B cell (primary cell): ENCODE data around the gene CEP128. TPM values are rescaled to one million over a fixed set of nuclear protein-coding genes. Genes with fewer than 3 reads are reported as not detected.

Experiments
- ATAC-seq: fragments of 200-7000 bp; cut with Tn5 transposase; one replicate; pipeline ENCODE4 v1.10.0; 2021; ENCODE audit warnings: low read depth, mild to moderate bottlenecking, moderate number of reproducible peaks, moderate library complexity
- CTCF ChIA-PET: fragments of 350-600 bp; sonication (Branson Sonifier 250); formaldehyde crosslinking; loops from one replicate; lab custom pipeline; 2021; ENCODE audit warnings: antibody characterized with exemption, inconsistent platforms; lab: Charles Lee
- POLR2A ChIA-PET: fragments of 350-600 bp; sonication (Branson Sonifier 250); formaldehyde crosslinking; loops from one replicate; lab custom pipeline; 2021; ENCODE audit warnings: antibody characterized with exemption; lab: Charles Lee
- DNase-seq: peaks from one replicate; pipeline ENCODE4 v3.0.0; 2013
- H2AFZ ChIP-seq: 2 replicates; pipeline ENCODE4 v1.6.1; 2012; ENCODE audit warnings: mild to moderate bottlenecking, low read depth, low read length; ENCODE audit not compliant: insufficient read depth, poor library complexity, severe bottlenecking
- H3K27ac ChIP-seq, 2 donors: 1 replicate in 1 of 2; 2 replicates in 1 of 2; pipeline ENCODE4 v1.5.1; 2012 to 2013; ENCODE audit warnings: low read length in 2 of 2, mild to moderate bottlenecking in 2 of 2, moderate library complexity in 1 of 2
- H3K27me3 ChIP-seq, 4 experiments: fragments of 200-600 bp in 1 of 4; sonication (generic) in 1 of 4; replicated peaks in 1 of 4; 1 replicate in 2 of 4; 2 replicates in 2 of 4; pipeline versions ENCODE4 v1.6.1 to v1.7.0; 2013 to 2016; ENCODE audit warnings: low read length in 3 of 4, mild to moderate bottlenecking in 2 of 4, mixed read lengths in 1 of 4, moderate library complexity in 1 of 4; ENCODE audit not compliant: insufficient read depth in 4 of 4, control insufficient read depth in 3 of 4; ENCODE audit errors: control extremely low read depth in 1 of 4
- H3K36me3 ChIP-seq, 2 experiments: replicated peaks in 1 of 2; 1 replicate in 1 of 2; 2 replicates in 1 of 2; pipeline versions ENCODE4 v1.6.1 to v1.7.1; 2013; ENCODE audit warnings: low read length in 1 of 2; ENCODE audit not compliant: insufficient read depth in 2 of 2, control insufficient read depth in 1 of 2; ENCODE audit errors: control extremely low read depth in 1 of 2, extremely low read depth in 1 of 2
- H3K4me1 ChIP-seq, 2 donors: fragments of 200-600 bp in 1 of 2; sonication (generic) in 1 of 2; 1 replicate in 1 of 2; 2 replicates in 1 of 2; pipeline versions ENCODE4 v1.5.1 to v1.6.1; 2013 to 2017; ENCODE audit warnings: low read length in 2 of 2; ENCODE audit not compliant: control insufficient read depth in 2 of 2, insufficient read depth in 2 of 2
- H3K4me2 ChIP-seq: replicated peaks from 2 replicates; pipeline ENCODE3; 2012; ENCODE audit warnings: mild to moderate bottlenecking, low read depth, low read length; ENCODE audit not compliant: poor library complexity, severe bottlenecking
- H3K4me3 ChIP-seq, 5 experiments: fragments of 200-600 bp in 1 of 5; sonication (generic) in 1 of 5; 1 replicate in 3 of 5; 2 replicates in 2 of 5; pipeline versions ENCODE4 v1.5.1 to v1.7.0; 2011 to 2016; ENCODE audit warnings: low read length in 4 of 5, mild to moderate bottlenecking in 4 of 5, low read depth in 2 of 5, control low read depth in 1 of 5, moderate library complexity in 1 of 5; ENCODE audit not compliant: insufficient read depth in 1 of 5; ENCODE audit errors: control extremely low read depth in 1 of 5, extremely low read depth in 1 of 5
- H3K79me2 ChIP-seq: fragments of 200-600 bp; sonication (generic); one replicate; pipeline ENCODE4 v1.6.0; 2016; ENCODE audit warnings: low read length; ENCODE audit not compliant: control insufficient read depth, insufficient read depth
- H3K9ac ChIP-seq: fragments of 200-600 bp; sonication (generic); 2 replicates; pipeline ENCODE4 v1.6.1; 2017; ENCODE audit warnings: mild to moderate bottlenecking, low read length, moderate library complexity
- H3K9me3 ChIP-seq, 3 donors: one replicate each; pipeline versions ENCODE4 v1.6.1 to v1.7.1; 2013; ENCODE audit warnings: low read length in 2 of 3; ENCODE audit not compliant: control insufficient read depth in 2 of 3, insufficient read depth in 1 of 3; ENCODE audit errors: control extremely low read depth in 1 of 3
- H4K20me1 ChIP-seq: 2 replicates; pipeline ENCODE4 v1.6.0; 2012; ENCODE audit warnings: mild to moderate bottlenecking, low read length; ENCODE audit not compliant: insufficient read depth, control insufficient read depth, poor library complexity, severe bottlenecking
- H3K27ac Mint-ChIP-seq: one replicate; pipeline ENCODE4 v1.8.0; 2021; ENCODE audit warnings: mixed read lengths
- H3K27me3 Mint-ChIP-seq: one replicate; pipeline ENCODE4 v1.8.0; 2021; ENCODE audit warnings: mixed read lengths
- H3K4me1 Mint-ChIP-seq: one replicate; pipeline ENCODE4 v1.8.0; 2021; ENCODE audit warnings: mixed read lengths
- H3K4me3 Mint-ChIP-seq: one replicate; pipeline ENCODE4 v1.8.0; 2021; ENCODE audit warnings: mixed read lengths
- H3K9me3 Mint-ChIP-seq: one replicate; pipeline ENCODE4 v1.8.0; 2022; ENCODE audit warnings: mixed read lengths; ENCODE audit not compliant: insufficient read depth
- EZH2 ChIP-seq: IDR thresholded peaks from 2 replicates; pipeline ENCODE4 v1.6.1; 2012; ENCODE audit warnings: borderline replicate concordance, low read depth, mild to moderate bottlenecking, moderate library complexity, low read length; ENCODE audit not compliant: insufficient read depth, poor library complexity, severe bottlenecking
- WGBS: methylation state at CpG from one replicate; pipeline ENCODE4 v1.1.5; 2013; ENCODE audit warnings: missing lambda C conversion rate; ENCODE audit not compliant: insufficient coverage; 5-methylcytosine and 5-hydroxymethylcytosine counted together
- intact Hi-C: fragments of 100-400 bp; cut with micrococcal nuclease; formaldehyde crosslinking; loops from one replicate; pipeline ENCODE4 v1.10.0; 2022
- polyA plus RNA-seq: library from polyadenylated mRNA; depleted of rRNA; stranded (reverse); fragments of >200 nt; gene quantifications from 2 replicates; pipeline ENCODE4 v1.2.3, GENCODE V29; 2012
- total RNA-seq, 2 donors: library from RNA; stranded (reverse); fragments of 120-200 nt in 1 of 2; gene quantifications; 1 replicate in 1 of 2; 2 replicates in 1 of 2; pipeline versions ENCODE4 v1.2.3 to v1.2.4, GENCODE V29; 2013 to 2022
- TF ChIP-seq, protein P1 (sequence below): fragments of 200-600 bp; IDR thresholded peaks from one replicate; pipeline ENCODE4 v1.8.0; 2022; ENCODE audit warnings: antibody characterized with exemption, mild to moderate bottlenecking

CEP128 gene
- total and polyA plus RNA-seq, 2 donors (not counting 1 experiment from before 2014, with no cell fraction given), result 1.1 to 31.6 TPM

DNA sequence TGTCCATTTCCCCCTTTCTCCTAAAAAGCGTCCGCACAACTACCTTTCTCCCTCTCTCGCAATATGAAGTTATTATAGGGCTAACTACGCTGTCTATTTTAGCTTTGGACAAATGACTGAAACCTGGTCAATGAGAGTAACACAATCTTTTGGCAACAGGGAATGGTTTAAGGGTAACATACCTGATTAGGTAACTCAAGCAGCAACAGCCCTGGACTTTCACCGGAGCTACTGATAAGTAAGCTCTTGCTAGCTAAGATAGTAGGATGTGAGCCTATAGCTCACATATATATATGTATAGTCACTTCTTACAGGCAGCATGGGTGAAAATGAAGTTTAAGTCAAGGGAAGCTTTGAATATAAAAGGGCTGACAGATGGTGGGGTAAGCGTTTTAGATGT is 313.0 kb downstream of the CEP128 start:
- WGBS, result no CpG with 5 or more reads among the region's 6 CpGs
- no peak overlapping the region for H3K4me2 ChIP-seq
- H3K79me2 ChIP-seq, result no peaks in the 10 kb centered on the region
- Mint-ChIP-seq H3K27ac (no peak overlapping the region), H3K4me1 (no peaks in the 10 kb centered on the region), H3K9me3 (peaks cover 8% of the 10 kb centered on the region), H3K27me3 (no peaks in the 10 kb centered on the region), H3K4me3 (no peak overlapping the region)
- ChIA-PET CTCF (no interaction called here), POLR2A (no interaction called here)
- no peaks in the 10 kb centered on the region for H4K20me1 ChIP-seq
- H2AFZ ChIP-seq, result no peak overlapping the region
- TF ChIP-seq EZH2, result no peak
- TF ChIP-seq, protein P1, sequence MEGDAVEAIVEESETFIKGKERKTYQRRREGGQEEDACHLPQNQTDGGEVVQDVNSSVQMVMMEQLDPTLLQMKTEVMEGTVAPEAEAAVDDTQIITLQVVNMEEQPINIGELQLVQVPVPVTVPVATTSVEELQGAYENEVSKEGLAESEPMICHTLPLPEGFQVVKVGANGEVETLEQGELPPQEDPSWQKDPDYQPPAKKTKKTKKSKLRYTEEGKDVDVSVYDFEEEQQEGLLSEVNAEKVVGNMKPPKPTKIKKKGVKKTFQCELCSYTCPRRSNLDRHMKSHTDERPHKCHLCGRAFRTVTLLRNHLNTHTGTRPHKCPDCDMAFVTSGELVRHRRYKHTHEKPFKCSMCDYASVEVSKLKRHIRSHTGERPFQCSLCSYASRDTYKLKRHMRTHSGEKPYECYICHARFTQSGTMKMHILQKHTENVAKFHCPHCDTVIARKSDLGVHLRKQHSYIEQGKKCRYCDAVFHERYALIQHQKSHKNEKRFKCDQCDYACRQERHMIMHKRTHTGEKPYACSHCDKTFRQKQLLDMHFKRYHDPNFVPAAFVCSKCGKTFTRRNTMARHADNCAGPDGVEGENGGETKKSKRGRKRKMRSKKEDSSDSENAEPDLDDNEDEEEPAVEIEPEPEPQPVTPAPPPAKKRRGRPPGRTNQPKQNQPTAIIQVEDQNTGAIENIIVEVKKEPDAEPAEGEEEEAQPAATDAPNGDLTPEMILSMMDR, result no peak
- no peak overlapping the region for H3K9ac ChIP-seq
- no peaks in the 10 kb centered on the region for H3K27me3 ChIP-seq
- peaks cover 0 to 3% (median 2%) of the 10 kb centered on the region in 3 donors for H3K9me3 ChIP-seq
- intact Hi-C loops, result no loop called here
- no peaks in the 10 kb centered on the region for H3K36me3 ChIP-seq
- no peak overlapping the region for H3K27ac ChIP-seq
- no peak for DNase-seq
- no peaks in the 10 kb centered on the region for H3K4me1 ChIP-seq
- no peak for ATAC-seq
- H3K4me3 ChIP-seq, result no peak overlapping the region

DNA sequence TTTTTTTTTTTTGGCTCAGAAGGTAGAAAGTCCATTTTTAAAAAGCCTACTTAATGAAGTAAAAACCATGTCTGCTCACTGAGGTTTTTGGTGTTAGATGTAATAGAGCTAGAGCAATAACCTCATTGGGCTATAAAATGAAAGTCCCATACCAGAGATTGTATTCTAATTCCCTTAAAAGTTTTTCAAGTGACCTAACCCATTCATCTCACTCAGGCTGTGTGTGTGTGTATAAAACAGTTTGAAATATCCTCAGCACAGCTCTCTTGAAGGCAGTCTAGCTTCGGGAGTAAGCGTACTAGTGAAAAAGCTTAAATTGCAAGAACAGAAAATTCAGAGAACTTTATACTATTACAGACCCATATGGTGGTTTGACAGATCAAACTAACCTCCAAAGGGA is 313.8 kb downstream of the CEP128 start:
- Histone ChIP-seq H3K27ac (no peak overlapping the region), H3K4me2 (no peak overlapping the region), H3K4me1 (no peaks in the 10 kb centered on the region), H4K20me1 (no peaks in the 10 kb centered on the region), H3K27me3 (no peaks in the 10 kb centered on the region), H3K79me2 (no peaks in the 10 kb centered on the region), H3K4me3 (no peak overlapping the region), H3K9ac (no peak overlapping the region), H2AFZ (no peak overlapping the region), H3K36me3 (no peaks in the 10 kb centered on the region), H3K9me3 (peaks cover 0 to 3% (median 2%) of the 10 kb centered on the region in 3 donors)
- no peak overlapping the region for H3K27ac Mint-ChIP-seq
- intact Hi-C loops, result no loop called here
- H3K9me3 Mint-ChIP-seq, result peaks cover 8% of the 10 kb centered on the region
- no CpG with 5 or more reads among the region's 2 CpGs for WGBS
- no peaks in the 10 kb centered on the region for H3K4me1 Mint-ChIP-seq
- DNase-seq (no peak), ATAC-seq (no peak)
- ChIA-PET CTCF (no interaction called here), POLR2A (no interaction called here)
- H3K27me3 Mint-ChIP-seq, result no peaks in the 10 kb centered on the region
- no peak overlapping the region for H3K4me3 Mint-ChIP-seq
- no peak for TF ChIP-seq EZH2
- TF ChIP-seq, protein P1, result no peak
